ENCODE data around the gene MTHFD1L. TPM values are rescaled to one million over a fixed set of nuclear protein-coding genes. Genes with fewer than 3 reads are reported as not detected.

The MTHFD1L gene
- total RNA-seq, 8 experiments from 2014 or later: 23.0 to 82.3 (median 37.5) TPM

DNA sequence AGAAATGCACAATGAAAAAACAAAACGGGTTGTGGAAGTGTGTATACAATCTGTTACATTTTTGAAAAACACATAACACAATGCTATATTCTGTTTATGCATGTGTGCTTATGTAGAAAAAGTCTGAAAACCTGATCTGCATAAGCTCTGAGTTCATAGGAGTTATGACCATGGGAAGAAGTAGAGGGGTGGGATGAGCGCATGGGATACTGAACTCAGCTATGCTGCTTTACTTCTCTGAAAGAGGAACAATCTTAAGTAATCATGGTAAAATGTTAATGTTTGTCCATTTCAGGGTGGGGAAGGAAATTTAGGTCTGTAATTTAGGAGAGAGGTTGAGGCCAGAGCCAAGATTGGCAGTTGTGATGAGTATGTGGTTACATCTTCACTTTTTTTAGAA is 126.8 kb downstream of the MTHFD1L start:
- in situ Hi-C loops (cut with MboI; ENCODE audit: low pct_unique_long_range_greater_than_20kb in 2 of 9, low sequenced_read_pairs in 9 of 9, unreplicated experiment in 9 of 9): no loop called here
- ATAC-seq (replicated peaks in 6 of 8): peak in 3 of 8 experiments; percentile 57 to 86 (median 62)
- Histone ChIP-seq H3K4me1 (replicated peaks in 1 of 2) (no peaks in the 10 kb centered on the region), H3K4me3 (no peak overlapping the region), H3K27ac (no peak overlapping the region)
- 0 to 100% (median 86%) methylated on average over 1 to 2 of the region's 2 CpGs; no CpG with 5 or more reads in 2 of the 10 experiments for WGBS, 10 experiments

DNA sequence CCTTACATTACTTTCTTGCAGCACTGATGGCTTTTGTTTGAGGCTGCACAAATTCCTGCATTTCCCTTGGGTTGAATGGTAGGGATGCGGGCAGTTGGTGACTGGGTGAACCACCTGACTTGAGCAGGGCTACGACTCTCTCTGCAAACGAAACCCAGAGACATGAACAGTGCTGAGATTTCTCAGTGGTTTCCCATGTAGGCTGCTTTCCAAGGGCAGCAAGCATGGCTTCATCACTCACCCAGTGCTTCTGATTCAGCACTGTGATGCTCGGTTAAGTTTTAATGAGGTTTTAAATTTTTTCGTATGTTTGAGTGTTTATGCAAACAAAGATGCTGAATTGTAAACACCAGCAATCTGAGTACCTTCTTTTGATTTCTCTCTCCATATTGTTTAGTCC is 127.2 kb downstream of the MTHFD1L start:
- ATAC-seq (replicated peaks in 6 of 8): peak in 3 of 8 experiments; percentile 11 to 85 (median 52)
- Histone ChIP-seq H3K4me1 (replicated peaks in 1 of 2) (no peaks in the 10 kb centered on the region), H3K4me3 (no peak overlapping the region), H3K27ac (no peak overlapping the region)
- in situ Hi-C loops (cut with MboI; ENCODE audit: low pct_unique_long_range_greater_than_20kb in 2 of 9, low sequenced_read_pairs in 9 of 9, unreplicated experiment in 9 of 9): no loop called here
- 18 to 100% (median 90%) methylated on average over 1 to 5 of the region's 5 CpGs; no CpG with 5 or more reads in 1 of the 10 experiments for WGBS, 10 experiments

DNA sequence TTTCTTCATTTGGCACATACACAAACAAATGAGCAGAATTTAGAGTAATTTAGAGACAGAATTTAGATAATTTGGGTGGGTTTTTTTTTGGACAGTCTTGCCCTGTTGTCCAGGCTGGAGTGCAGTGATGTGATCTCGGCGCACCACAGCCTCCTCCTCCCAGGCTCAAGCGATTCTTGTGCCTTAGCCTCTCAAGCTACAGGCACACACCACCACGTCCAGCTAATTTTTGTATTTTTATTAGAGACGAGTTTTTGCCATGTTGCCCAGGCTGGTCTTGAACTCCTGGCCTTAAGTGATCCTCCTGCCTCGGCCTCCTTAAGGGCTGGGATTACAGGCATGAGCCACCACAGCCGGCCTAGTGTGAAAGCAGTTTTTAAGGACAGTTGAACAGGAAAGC is 127.8 kb downstream of the MTHFD1L start:
- in situ Hi-C loops (cut with MboI; ENCODE audit: low pct_unique_long_range_greater_than_20kb in 2 of 9, low sequenced_read_pairs in 9 of 9, unreplicated experiment in 9 of 9): no loop called here
- WGBS, 10 experiments: 79 to 100% (median 100%) methylated on average over 1 to 6 of the region's 7 CpGs; no CpG with 5 or more reads in 3 of the 10 experiments
- no peak overlapping the region for H3K27ac ChIP-seq

DNA sequence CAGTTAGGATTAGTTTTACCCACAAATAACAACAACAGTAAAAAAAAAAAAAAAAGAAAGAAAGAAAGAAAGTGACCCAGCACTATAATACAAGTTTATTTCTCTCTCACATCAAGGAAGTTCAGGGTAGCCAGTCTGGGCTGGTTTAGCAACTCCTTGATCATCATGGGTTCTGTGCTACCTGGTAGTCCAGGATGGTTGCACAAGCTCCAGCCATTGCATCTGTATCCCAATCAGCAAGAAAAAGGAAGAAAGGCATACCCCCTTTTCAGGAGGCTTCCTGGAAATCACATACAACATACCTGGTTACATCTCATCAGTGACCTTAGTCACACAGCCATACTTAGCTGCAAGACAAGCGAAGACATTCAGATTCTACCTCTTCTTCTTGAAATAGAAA is 128.5 kb downstream of the MTHFD1L start:
- in situ Hi-C loops (cut with MboI; ENCODE audit: low pct_unique_long_range_greater_than_20kb in 2 of 9, low sequenced_read_pairs in 9 of 9, unreplicated experiment in 9 of 9): no loop called here

More for the DNA sequence above, 127.8 kb downstream of the MTHFD1L start:
- Histone ChIP-seq H3K4me1 (replicated peaks in 1 of 2) (no peaks in the 10 kb centered on the region), H3K4me3 (no peak overlapping the region)
- ATAC-seq (replicated peaks in 6 of 8): no peak

DNA sequence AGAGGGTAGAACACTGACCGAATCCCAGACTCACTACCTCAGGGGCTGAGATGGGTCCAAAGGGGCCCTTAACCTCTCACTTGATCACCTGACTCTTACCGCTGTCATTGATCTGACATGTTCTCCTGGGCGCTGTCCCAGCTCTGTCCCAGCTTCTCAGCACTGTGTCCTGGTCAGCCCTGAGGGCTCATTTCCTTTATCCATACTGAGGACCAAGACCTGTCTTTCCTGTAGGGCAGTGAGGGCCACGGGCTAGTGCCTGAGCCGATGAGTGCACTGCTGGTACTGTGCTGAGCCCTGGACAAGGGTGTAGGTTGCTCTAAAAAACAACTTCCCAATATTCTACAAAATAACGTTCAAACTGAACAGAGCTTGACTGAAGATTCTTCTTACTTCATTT is 131.5 kb downstream of the MTHFD1L start:
- no peak overlapping the region for H3K4me3 ChIP-seq
- in situ Hi-C loops (cut with MboI; ENCODE audit: low pct_unique_long_range_greater_than_20kb in 2 of 9, low sequenced_read_pairs in 9 of 9, unreplicated experiment in 9 of 9): no loop called here
- peaks cover 2 to 9% of the 10 kb centered on the region in 2 donors for H3K4me1 ChIP-seq (replicated peaks in 1 of 2)
- 81 to 100% (median 100%) methylated on average over 2 to 5 of the region's 6 CpGs; no CpG with 5 or more reads in 3 of the 10 experiments for WGBS, 10 experiments
- H3K27ac ChIP-seq: no peak overlapping the region
- no peak for ATAC-seq (replicated peaks in 6 of 8)

More for the DNA sequence above, 128.5 kb downstream of the MTHFD1L start:
- ATAC-seq (replicated peaks in 6 of 8): no peak
- Histone ChIP-seq H3K4me1 (replicated peaks in 1 of 2) (no peaks in the 10 kb centered on the region), H3K27ac (no peak overlapping the region), H3K4me3 (no peak overlapping the region)
- WGBS, 10 experiments: 100% methylated on average over 1 of the region's 1 CpG; no CpG with 5 or more reads in 5 of the 10 experiments

DNA sequence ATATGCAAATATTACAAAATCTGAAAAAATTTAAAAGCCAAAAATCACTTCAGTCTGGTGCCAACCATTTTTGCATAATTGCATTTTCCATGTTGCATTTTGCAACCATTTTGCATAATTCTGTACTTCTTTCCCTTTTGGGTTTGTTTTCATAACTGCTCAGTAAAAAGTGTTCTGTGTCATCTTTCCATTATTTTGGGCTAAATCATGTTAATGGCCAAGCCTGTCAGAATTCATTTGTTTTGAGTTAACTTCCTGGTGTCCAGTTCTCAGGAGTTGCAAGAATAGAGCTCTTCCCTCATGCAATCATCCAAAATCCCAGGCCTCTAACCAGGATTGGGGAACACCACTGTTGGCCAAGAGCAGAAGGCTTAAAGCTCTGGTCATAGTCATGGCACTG is 133.6 kb downstream of the MTHFD1L start:
- H3K4me3 ChIP-seq: no peak overlapping the region
- peak in 3 of 8 experiments; percentile 48 to 80 (median 76) for ATAC-seq (replicated peaks in 6 of 8)
- H3K27ac ChIP-seq: no peak overlapping the region
- in situ Hi-C loops (cut with MboI; ENCODE audit: low pct_unique_long_range_greater_than_20kb in 2 of 9, low sequenced_read_pairs in 9 of 9, unreplicated experiment in 9 of 9): no loop called here
- peaks cover 5 to 10% of the 10 kb centered on the region in 2 donors for H3K4me1 ChIP-seq (replicated peaks in 1 of 2)

DNA sequence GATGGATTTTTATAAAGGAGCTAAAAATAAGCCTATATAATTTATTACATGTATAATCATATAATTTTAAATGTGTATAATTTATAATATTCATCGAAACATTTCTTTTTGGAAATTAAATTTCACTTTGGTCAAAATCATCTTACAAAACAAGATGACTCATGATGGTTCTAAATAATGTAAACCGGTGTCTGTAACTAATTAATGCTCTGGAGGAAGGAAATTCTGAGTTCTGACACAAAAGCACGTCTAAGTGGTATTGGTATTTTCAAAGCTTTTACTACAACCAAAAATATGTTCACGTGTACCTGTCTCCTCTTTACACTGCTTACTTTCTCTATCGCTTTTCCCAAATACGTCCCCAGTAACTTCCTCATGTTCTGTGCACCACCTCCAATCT is 134.1 kb downstream of the MTHFD1L start:
- in situ Hi-C loops (cut with MboI; ENCODE audit: low pct_unique_long_range_greater_than_20kb in 2 of 9, low sequenced_read_pairs in 9 of 9, unreplicated experiment in 9 of 9): no loop called here
- H3K4me1 ChIP-seq (replicated peaks in 1 of 2): peaks cover 7 to 13% of the 10 kb centered on the region in 2 donors
- no peak overlapping the region for H3K4me3 ChIP-seq
- WGBS, 10 experiments: 0 to 100% (median 82%) methylated on average over 1 to 6 of the region's 6 CpGs
- ATAC-seq (replicated peaks in 6 of 8): no peak
- H3K27ac ChIP-seq: no peak overlapping the region

DNA sequence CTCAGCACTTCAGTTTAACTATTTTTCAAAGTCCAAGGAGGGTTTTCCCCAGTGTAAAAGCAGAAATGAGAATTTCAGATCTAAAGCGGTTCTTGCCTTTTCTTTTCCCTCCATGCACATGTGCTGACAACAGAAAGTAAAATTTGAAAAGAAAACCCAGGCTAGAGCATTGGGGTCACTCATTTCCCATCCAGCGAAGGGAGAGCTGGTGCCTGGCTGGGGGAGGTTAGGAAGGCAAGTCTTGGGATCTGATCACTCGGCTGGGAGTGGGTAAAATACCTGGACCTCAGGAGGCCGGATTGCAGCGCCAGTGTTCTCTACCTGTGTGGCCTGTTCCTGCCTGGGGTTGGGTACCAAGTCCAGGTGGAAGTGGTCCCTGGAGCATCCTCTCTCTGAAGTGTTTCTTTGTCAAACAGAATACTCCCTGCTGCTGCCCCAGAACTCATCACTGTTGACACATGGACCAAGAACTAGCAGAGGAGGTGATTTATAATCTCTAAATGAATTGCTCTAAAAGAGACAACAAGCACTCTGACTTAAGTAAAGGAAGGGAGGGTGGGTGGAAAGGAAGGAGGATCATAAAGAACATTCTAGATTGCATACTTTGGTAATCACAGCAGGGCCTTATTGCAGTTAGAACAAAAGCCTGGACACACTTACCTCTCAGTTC is 136.0 kb downstream of the MTHFD1L start:
- WGBS, 10 experiments: 66 to 100% (median 88%) methylated on average over 1 to 5 of the region's 5 CpGs; no CpG with 5 or more reads in 1 of the 10 experiments
- in situ Hi-C loops (cut with MboI; ENCODE audit: low pct_unique_long_range_greater_than_20kb in 2 of 9, low sequenced_read_pairs in 9 of 9, unreplicated experiment in 9 of 9): loop anchor here in 4 of 9 experiments (25.0 kb wide), 2 partner anchors 311 to 336 kb away; no protein-coding TSS in a partner anchor

DNA sequence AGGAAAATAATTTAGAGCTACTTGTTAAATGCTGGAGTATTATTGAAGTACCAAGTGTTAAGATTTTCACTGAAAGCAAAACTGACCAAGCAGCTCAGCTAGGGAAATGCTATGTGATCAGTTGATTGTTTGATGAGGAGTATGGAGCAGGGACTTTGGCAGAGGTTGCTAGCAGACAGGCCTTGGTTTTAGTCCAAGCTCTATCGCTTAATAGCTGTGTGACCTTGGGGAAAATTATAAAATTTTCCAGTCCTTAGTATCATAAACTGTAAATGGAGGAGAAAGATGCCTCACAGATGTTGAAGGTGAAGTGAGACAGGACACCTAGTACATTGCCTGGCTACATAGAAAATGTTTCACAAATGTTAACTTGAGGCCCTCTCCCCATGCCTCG is 136.6 kb downstream of the MTHFD1L start:
- Histone ChIP-seq H3K4me1 (replicated peaks in 1 of 2) (peaks cover 11 to 13% of the 10 kb centered on the region in 2 donors), H3K4me3 (no peak overlapping the region), H3K27ac (peak overlapping the region in 1 of 2 donors; percentile 41)
- ATAC-seq (replicated peaks in 6 of 8): no peak
- in situ Hi-C loops (cut with MboI; ENCODE audit: low pct_unique_long_range_greater_than_20kb in 2 of 9, low sequenced_read_pairs in 9 of 9, unreplicated experiment in 9 of 9): loop anchor here in 4 of 9 experiments (25.0 kb wide), 2 partner anchors 310 to 335 kb away; no protein-coding TSS in a partner anchor
- WGBS, 10 experiments: 86 to 100% (median 100%) methylated on average over 1 to 2 of the region's 2 CpGs; no CpG with 5 or more reads in 4 of the 10 experiments

More for the DNA sequence above, 136.0 kb downstream of the MTHFD1L start:
- no peak overlapping the region for H3K4me3 ChIP-seq
- no peak overlapping the region for H3K27ac ChIP-seq
- H3K4me1 ChIP-seq (replicated peaks in 1 of 2): peaks cover 11 to 13% of the 10 kb centered on the region in 2 donors
- ATAC-seq (replicated peaks in 6 of 8): peak in 1 of 8 experiments; percentile 29

DNA sequence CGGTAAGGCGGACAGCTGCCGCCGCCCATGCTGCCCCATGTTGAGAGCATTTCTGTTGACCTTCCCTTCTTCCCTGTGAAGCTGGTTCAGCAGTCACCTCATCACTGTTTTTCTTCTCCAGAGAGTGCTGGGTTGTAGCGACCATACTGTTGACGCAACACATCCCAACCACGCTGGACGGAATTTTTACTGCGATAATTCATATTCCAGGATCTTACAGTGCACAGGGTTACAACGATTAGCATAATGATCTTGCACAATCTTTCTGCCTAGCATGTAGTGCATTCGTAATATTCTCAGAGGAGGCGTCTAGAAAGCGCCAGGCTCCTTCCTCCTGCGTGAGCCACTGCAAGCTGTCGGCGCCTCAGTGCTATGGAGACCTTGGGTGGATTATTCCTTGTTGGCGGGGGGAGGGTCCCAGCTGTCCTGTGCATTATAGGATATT is 137.0 kb downstream of the MTHFD1L start:
- Histone ChIP-seq H3K4me1 (replicated peaks in 1 of 2) (peaks cover 11 to 13% of the 10 kb centered on the region in 2 donors), H3K4me3 (no peak overlapping the region), H3K27ac (peak overlapping the region in 1 of 2 donors; percentile 41)
- 68 to 99% (median 92%) methylated on average over 1 to 15 of the region's 17 CpGs; no CpG with 5 or more reads in 2 of the 10 experiments for WGBS, 10 experiments
- peak in 4 of 8 experiments; percentile 16 to 89 (median 36) for ATAC-seq (replicated peaks in 6 of 8)
- in situ Hi-C loops (cut with MboI; ENCODE audit: low pct_unique_long_range_greater_than_20kb in 2 of 9, low sequenced_read_pairs in 9 of 9, unreplicated experiment in 9 of 9): loop anchor here in 4 of 9 experiments (25.0 kb wide), 2 partner anchors 310 to 335 kb away; no protein-coding TSS in a partner anchor

DNA sequence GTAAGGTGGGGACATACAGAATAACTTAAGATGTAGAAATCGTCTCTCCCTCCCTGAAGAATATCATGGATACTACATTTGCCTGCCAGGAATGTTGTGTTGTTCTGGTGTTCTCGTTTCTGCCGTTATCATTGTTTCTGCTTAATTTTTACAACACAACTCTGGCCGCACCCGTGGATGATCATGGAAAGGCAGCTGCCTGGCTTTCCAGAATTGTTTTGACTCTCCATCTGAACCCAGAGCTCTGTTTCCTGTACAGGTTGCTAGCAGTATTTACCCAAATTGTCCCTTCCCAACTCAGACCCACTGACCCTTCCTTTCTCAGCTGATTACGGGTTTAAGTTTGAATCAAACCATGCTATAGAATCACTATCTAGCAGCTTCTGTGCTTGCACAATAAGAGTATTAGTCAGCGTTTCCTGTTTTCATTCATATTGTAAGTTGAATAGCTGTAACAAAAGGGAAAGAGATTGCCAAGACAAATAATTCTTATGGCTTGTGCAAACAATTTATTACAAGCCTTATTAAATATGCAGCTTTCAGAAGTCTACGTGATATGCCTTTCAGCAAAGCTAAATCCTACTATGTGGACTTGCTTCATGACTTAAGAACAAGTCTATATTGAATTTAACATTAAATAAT is 139.0 kb downstream of the MTHFD1L start:
- in situ Hi-C loops (cut with MboI; ENCODE audit: low pct_unique_long_range_greater_than_20kb in 2 of 9, low sequenced_read_pairs in 9 of 9, unreplicated experiment in 9 of 9): loop anchor here in 4 of 9 experiments (25.0 kb wide), 2 partner anchors 308 to 333 kb away; no protein-coding TSS in a partner anchor
- WGBS, 10 experiments: 0 to 94% (median 77%) methylated on average over 1 to 7 of the region's 8 CpGs
- H3K4me3 ChIP-seq: no peak overlapping the region
- H3K4me1 ChIP-seq (replicated peaks in 1 of 2): peaks cover 11 to 13% of the 10 kb centered on the region in 2 donors
- ATAC-seq (replicated peaks in 6 of 8): peak in 6 of 8 experiments; percentile 22 to 77 (median 62)
- no peak overlapping the region for H3K27ac ChIP-seq

DNA sequence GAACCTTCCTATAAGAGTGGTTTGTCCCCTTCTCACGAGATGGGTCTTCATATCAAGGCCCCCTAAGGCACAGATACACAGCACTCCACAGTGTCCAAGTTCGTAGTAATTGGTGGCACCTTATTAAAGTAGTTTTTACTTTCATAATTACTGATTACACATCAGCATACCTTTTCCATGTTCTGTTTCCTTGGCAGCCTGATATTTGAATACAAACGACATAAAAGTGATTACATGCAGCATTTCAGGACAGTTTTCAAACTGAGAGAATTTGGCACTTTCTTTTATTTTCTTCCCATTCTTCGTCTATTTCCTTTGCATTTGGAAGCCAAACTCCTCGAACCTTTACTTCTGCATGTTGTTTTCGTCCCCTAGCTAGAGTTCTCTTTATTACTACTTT is 139.7 kb downstream of the MTHFD1L start:
- no peak overlapping the region for H3K4me3 ChIP-seq
- H3K4me1 ChIP-seq (replicated peaks in 1 of 2): peaks cover 11 to 13% of the 10 kb centered on the region in 2 donors
- in situ Hi-C loops (cut with MboI; ENCODE audit: low pct_unique_long_range_greater_than_20kb in 2 of 9, low sequenced_read_pairs in 9 of 9, unreplicated experiment in 9 of 9): loop anchor here in 4 of 9 experiments (25.0 kb wide), 2 partner anchors 307 to 332 kb away; no protein-coding TSS in a partner anchor
- no peak for ATAC-seq (replicated peaks in 6 of 8)
- H3K27ac ChIP-seq: no peak overlapping the region
- 65 to 100% (median 90%) methylated on average over 3 to 6 of the region's 6 CpGs; no CpG with 5 or more reads in 1 of the 10 experiments for WGBS, 10 experiments
